T-helper 2 cell (primary cell): ENCODE data around the gene PDIA2.
A peak's percentile ranks its signal among the peaks of the same experiment; 100 is the strongest.
"Not testable (repeated sequence)": the region's sequence is repeated elsewhere in the genome, so short reads cannot be mapped to it uniquely, and the experiment has no call there.

Experiments
- DNase-seq, 5 experiments: peaks; one replicate each; pipeline versions ENCODE4 v3.0.0 to v3.0.0-alpha.2; 2012 to 2022

Gene PDIA2

GRCh38 chr16:301950-302349 is 19.0 kb downstream of the PDIA2 start:
- no peak for DNase-seq

- DNase-seq, result peak in 1 of 5 experiments; percentile 16
Measured at GRCh38 chr16:303760-304505, 21.0 kb downstream of the PDIA2 start.

GRCh38 chr16:305916-306626 is 23.1 kb downstream of the PDIA2 start:
- DNase-seq, result no peak

DNA sequence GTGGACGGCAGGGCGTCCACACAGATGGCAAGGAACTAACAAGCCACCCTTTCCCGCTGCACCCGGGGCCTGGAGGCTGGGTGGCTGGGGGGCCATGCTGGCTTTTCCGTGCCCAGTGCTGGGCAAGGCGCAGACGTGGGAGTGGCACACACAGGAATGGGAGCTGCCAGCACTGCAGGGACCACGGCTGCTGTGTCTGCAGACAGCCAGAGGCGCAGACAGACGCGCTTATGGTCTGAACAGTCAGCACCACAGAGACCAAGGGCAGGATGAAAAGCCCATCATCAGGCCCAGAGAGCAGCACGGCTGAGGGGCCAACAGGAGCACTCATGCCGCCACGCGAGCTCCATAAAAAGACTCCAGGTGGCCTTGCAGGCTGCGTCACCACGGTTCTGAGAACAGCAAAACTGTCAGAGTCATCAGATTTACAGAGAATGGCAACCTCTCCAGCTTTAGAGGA is 24.0 kb downstream of the PDIA2 start:
- DNase-seq, result no peak

DNA sequence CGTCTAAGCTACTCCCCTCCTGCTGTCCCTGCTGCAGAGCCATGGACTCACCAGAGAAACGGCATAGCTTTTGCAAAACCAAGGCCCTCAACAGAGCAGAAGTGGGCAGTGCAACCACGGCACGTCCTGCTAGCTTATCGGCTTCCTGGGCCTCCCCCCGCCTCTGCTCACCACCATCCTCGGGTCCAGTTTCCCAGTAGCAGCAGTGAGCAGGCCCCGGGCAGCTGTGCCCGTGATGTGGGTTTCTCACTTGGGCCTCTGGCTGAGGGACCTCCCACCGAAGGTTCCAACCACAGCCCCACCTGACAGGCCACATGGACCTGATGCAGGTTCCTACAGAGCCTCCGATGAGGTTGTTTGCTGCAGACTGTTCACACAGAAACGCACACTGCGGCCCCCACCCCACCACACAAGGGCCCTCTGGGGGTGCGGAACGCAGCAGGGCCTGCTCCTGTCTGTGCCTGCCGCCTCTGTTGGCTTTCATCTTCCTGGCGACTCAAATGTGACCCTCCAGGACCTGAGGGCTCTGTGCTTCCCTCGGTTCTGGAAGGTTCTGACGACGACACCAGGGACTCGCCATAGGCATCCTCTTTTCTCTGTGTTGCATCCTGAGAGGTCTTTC is 24.8 kb downstream of the PDIA2 start:
- DNase-seq, result no peak

DNA sequence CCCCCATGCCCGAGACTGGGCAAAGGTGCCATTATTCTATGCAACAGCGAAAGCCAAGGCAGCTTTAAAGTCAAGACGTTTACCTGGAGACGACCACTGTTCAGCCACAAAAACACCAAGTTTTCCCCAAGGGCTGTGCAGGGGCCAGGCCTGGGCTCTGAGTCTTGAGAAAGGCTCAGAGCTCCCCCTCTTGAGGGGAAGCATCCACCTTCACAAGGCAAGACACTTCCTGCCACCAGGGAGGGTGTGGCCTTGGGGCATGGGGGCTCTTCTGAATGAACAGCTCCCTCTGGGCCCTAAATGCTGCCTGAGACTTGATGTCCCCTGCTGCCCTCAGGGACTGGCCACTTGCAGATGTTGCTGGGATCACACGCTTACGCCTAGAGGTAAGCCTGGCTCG is 26.5 kb downstream of the PDIA2 start:
- no peak for DNase-seq

GRCh38 chr16:311725-312124 is 28.8 kb downstream of the PDIA2 start:
- DNase-seq, result no peak

- no peak for DNase-seq
Measured at GRCh38 chr16:314351-314750, 31.4 kb downstream of the PDIA2 start.

- no peak for DNase-seq
Measured at GRCh38 chr16:314795-315299, 31.9 kb downstream of the PDIA2 start.

- DNase-seq, result no peak
Measured at GRCh38 chr16:316741-317464, 33.9 kb downstream of the PDIA2 start.

- peak in 1 of 5 experiments; percentile 81 for DNase-seq
Measured at GRCh38 chr16:317583-317982, 34.6 kb downstream of the PDIA2 start.

DNA sequence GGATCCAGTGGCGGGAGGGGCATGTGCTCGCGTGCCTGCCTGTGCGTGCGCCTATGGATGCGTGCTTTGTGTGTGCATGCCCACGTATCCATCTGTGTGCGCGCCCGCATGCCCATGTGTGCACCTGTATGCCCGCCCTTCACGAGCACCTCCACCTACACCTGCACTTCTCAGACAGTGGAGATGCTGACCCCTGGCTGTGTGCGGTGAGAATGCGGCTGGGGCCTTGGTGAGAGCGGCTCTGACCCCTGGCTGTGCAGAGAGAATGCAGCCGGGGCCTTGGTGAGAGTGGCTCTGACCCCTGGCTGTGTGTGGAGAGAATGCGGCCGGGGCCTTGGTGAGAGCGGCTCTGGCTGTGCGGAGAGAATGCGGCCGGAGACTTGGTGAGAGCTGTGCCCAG is 35.7 kb downstream of the PDIA2 start:
- no peak for DNase-seq

GRCh38 chr16:320206-320605 is 37.2 kb downstream of the PDIA2 start:
- DNase-seq, result no peak

DNA sequence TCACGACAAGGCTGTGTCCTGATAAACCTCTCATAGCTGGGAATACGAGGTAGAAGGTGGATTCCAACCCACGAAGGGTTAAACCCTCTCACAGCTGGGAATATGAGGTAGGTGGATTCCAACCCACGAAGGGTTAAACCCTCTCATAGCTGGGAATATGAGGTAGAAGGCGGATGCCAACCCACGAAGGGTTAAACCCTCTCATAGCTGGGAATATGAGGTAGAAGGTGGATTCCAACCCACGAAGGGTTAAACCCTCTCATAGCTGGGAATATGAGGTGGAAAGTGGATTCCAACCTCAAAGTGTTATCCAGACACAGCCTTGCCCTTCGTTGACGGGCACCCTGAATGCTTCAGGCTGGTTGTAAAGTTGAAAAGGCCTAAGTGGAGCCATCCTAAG is 38.6 kb downstream of the PDIA2 start:
- DNase-seq, result no peak

DNA sequence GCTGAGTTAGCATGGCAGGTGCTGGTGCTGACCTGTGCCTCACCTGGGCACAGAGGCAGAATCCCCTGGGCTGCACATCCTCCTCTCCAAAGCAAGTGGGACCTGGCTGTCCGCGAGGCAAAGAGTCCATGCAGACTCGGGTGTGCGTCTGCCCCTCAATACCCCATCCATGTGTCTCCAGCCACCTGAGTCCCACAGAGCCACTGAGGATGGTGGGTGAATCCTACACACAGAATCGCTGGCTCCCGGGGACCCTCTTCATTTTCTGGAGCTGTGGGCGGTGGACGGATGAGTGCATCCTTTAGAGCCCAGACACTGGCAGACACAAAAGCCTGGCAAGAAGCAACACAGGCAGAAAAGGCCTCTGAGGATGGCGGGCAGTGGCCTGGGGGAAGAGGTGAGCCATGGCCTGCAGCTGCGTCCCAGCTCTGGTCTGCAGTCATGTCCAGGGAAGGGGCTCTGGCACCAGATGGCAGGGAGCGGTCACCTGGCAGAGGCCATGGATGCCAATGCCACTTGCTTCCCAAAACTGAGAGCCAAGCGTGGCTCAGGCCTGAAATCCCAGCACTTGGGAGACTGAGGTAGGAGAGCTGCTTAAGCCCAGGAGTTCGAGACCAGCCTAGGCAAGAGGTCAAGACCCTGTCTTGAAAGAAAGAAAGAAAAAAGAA is 39.6 kb downstream of the PDIA2 start:
- no peak for DNase-seq

DNA sequence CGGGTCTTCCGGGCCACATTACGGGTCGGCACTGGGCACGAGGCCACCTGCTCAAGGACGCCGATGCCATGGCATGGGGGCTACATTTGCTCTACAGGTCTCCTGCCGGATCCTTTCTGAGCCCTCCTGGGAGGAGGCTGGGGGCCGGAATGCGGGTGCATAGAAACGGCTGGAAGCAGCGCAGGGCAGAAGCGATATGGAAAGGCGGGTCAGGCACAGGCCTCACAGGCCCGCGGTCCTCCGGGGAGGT is 41.2 kb downstream of the PDIA2 start:
- no peak for DNase-seq

GRCh38 chr16:324451-325334 is 41.7 kb downstream of the PDIA2 start:
- DNase-seq, result peak; percentile 37 to 95 (median 72)

DNA sequence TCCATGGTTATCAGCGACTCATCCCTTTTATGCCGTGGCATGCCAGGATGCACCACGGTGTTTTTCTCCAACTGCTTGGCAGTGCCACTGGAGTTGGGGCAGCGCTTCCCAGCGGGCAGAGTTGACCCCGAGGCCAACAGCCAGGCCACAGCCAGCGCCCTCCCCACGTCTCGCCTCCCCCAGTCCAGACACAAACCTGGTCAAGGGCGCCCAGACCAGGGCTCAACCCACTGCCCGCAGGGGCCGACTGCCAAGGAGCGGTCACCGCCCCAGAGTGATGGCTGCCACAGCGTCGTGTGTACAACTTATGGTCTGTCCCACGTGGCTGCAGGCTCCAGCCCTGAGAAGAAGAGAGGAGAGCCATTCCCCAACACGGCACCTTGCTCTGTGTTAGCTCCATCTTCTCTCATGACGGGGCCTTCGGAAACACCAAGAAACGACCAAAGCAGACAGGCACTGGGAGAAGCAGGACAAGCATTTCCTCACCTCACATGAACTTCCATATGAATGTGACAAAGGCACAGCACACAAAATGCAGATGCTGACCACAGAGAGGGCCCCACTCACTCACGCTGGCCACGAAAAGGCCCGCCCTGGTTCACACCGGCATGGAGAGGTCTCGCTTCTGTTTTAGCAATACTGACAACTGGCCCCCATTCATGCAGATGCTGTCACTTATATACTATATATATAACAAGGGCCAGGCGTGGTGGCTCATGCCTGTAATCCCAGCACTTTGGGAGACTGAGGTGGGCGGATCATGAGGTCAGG is 42.6 kb downstream of the PDIA2 start:
- DNase-seq, result no peak

DNA sequence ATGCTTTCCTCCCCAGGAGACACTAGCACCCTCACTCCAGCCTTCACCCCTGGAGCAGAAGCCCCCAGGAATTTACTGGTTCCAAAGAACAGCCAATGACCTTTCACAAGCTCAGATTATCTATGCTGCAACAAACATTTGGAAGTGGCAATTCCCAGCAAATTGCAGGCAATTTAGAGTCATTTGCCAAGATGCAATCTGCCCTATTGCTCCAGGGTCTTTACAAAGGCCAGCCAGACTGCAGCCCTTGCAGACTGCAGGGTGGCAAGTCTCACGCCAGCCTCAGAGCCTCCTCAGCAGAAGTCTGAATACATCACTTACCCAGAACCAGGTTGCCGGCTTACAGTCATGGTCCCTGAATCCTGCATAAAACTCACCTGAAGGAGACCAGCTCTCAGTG is 47.8 kb downstream of the PDIA2 start:
- no peak for DNase-seq

GRCh38 chr16:331181-331814 is 48.3 kb downstream of the PDIA2 start:
- DNase-seq, result not testable (repeated sequence)
